HFF-Myc (cell line): ENCODE data around the gene TBC1D10B.

Experiments used
- DNase-seq: peaks from one replicate; pipeline ENCODE4 v3.0.0-alpha.2; 2011; ENCODE audit warnings: low read depth; ENCODE audit errors: extremely low read depth
- H3K4me3 ChIP-seq: replicated peaks from 2 replicates; pipeline ENCODE4 v1.5.1; 2011; ENCODE audit warnings: low read depth, mild to moderate bottlenecking, control low read depth, low read length
- TF ChIP-seq, protein P1 (sequence below): IDR thresholded peaks from 2 replicates; pipeline ENCODE4 v1.5.1; 2012; ENCODE audit warnings: mild to moderate bottlenecking, low read depth, low read length, control low read depth; ENCODE audit errors: missing control alignments

Gene TBC1D10B

DNA sequence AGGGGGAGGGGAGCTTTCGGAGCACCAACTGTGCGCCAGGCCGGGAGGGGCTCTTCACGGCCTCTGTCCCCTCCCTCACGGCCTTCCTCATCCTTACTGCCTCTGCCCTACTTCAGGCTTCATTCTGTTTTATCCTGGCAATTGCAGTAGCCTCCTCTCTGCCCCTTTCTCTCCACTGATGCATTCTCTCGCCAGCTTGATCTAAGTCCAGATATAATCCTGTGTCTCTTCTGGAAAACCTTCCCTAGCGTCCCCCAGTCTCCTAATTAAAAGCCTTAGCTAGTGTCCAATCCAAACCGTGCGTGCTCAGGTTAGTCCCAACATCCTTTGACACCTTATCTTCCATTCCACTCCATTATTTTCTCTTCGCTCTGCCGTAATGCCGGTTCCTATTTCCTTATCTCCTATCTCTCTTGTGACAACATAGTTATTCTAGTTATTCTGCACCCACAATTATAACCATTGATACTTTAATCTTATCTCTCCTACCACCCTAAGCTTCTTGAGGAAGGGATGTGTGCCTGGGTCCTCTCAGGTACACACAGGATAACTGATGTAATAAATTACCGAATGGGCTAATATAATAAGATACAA lies 25.8 kb upstream of the TBC1D10B start:
- no peak for DNase-seq
- TF ChIP-seq, protein P1, sequence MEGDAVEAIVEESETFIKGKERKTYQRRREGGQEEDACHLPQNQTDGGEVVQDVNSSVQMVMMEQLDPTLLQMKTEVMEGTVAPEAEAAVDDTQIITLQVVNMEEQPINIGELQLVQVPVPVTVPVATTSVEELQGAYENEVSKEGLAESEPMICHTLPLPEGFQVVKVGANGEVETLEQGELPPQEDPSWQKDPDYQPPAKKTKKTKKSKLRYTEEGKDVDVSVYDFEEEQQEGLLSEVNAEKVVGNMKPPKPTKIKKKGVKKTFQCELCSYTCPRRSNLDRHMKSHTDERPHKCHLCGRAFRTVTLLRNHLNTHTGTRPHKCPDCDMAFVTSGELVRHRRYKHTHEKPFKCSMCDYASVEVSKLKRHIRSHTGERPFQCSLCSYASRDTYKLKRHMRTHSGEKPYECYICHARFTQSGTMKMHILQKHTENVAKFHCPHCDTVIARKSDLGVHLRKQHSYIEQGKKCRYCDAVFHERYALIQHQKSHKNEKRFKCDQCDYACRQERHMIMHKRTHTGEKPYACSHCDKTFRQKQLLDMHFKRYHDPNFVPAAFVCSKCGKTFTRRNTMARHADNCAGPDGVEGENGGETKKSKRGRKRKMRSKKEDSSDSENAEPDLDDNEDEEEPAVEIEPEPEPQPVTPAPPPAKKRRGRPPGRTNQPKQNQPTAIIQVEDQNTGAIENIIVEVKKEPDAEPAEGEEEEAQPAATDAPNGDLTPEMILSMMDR: no peak
- H3K4me3 ChIP-seq: peak overlapping the region; percentile 63

DNA sequence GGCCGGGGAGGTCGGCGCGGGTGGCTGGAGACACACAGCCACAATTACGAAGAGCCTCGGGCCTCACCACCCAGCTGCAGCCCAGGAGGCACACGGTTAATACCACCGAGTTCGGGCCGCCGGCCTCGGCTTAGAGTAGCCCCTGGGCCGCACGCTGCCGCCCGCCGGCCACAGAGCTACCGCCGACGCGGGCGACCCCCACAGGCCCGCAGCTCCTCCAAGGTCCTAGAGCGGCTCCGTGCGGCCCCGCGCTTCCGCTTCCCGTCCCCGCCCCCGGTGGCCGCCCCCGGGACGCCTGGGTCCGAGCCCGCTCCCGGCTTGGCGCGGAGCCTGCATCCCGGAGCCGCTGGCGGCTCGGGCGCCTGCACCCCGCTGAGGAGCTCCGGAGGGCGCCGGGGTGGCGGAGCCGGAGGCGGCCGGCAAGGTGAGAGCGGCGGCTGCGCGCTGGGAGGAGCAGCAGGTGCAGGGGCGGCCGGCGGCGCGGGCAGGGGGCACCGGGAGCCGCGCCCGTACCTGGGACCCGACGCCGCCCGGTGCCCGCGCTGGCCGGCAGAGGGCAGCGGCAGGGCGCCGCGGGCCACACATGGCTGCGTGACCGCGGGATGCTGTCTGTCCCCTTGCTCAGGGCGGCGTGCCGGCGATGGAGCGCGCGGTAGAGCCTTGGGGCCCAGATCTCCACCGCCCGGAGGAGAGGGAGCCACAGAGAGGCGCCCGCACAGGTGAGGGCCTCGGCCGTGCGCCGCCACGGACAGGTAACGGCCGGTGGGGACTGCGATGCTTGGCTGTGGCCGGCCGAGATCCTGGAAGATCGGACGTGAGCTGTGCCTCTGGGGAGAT lies 25.1 kb upstream of the TBC1D10B start, which contains the start of gene ZNF48:
Gene ZNF48 (plus strand): TSS at position 266 of the 837 bp plus-strand sequence. CDS start 375 bp downstream, at position 641.
- peak within 1 kb of the TSS; percentile 63 for H3K4me3 ChIP-seq
- TF ChIP-seq, protein P1: peak; percentile 19
- no peak for DNase-seq

DNA sequence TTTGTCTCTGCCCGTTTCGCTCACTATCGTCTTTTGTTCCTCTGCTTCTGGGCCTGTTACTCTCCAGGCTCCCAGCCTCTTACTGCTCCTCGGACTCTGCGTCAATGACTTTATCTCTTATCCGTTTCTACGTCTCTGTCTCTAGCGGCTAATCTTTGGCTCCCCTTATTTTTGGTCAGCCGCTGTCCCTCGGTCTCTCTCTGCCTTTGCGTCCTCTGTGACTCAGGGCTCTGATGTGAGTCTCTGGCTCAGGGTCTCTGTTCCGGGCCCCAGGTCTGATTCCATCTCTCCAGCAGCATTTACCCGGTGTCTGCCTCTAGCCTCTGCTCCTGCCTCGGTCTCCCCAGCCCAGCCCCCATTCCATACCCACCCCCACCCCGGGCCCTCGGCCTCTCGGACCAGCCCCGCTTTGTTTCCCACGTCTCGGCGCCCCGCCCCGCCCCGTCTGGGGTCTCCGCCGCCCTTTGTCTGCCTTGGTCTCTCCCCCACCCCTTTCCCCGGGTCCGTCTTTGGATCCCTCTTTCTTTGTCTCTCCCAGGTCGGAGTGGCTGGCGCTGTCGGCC lies 24.4 kb upstream of the TBC1D10B start:
- DNase-seq: no peak
- H3K4me3 ChIP-seq: peak overlapping the region; percentile 63
- TF ChIP-seq, protein P1: no peak

DNA sequence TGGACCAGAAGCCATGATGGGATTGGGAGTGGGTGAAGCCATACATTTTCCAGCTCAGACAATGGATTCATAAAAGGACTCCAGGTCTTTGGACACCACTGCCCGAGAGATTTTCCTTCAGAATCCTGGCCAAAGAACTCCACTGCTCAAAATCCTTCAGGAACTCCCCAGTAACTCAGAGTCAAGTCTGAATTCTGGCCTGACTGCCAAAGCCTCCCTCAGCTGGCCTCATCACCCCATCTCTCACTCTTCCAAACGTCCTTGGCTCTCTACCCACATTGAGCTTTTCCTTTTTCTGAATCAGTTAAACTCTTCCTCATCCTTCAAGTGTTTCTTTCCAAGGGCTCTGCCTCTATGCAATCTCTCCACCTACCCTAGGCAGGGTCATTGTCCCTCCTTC lies 13.2 kb upstream of the TBC1D10B start:
- no peak overlapping the region for H3K4me3 ChIP-seq
- no peak for DNase-seq
- TF ChIP-seq, protein P1: no peak

DNA sequence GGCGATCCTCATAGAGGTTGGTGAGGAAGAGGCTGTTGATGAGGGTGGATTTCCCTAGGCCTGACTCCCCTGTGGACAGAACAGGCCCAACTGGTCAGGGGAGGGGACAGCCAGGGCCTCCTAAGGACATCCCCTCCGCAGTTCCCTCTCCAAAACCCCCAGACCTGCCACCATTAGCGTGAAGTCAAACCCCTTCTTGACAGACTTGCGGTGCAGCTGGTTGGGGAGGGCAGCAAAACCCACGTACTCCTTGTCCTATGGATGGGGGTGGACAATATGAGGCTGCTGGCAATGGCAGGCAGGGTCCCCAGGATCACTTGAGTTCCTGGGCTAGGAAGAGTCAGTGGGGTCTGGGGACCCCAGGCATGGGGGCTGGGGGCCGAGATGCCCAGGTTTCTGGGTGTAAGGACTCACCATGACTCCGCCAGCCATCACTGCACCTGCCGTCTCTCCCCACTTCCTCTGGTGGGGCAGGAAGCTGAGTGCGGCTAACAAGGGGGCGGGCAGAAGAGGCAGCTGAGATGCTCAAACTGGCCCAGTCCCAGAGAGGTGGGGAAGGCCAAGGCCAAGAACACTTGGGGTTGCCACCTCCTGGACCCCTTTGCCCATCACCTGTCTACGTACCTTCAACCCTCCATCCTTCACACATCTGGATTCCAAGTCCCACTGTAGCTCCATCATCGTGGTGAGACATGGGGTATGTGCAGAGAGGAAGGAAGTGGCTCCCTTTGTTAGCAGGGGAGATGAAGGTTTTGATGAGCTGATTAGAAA lies 12.0 kb upstream of the TBC1D10B start, which contains the start of gene SEPTIN1:
Gene SEPTIN1 (minus strand): TSS at position 451 of the 771 bp plus-strand sequence. CDS start 19 bp downstream, at position 432.
- no peak within 1 kb of the TSS for H3K4me3 ChIP-seq
- TF ChIP-seq, protein P1: no peak
- no peak for DNase-seq

DNA sequence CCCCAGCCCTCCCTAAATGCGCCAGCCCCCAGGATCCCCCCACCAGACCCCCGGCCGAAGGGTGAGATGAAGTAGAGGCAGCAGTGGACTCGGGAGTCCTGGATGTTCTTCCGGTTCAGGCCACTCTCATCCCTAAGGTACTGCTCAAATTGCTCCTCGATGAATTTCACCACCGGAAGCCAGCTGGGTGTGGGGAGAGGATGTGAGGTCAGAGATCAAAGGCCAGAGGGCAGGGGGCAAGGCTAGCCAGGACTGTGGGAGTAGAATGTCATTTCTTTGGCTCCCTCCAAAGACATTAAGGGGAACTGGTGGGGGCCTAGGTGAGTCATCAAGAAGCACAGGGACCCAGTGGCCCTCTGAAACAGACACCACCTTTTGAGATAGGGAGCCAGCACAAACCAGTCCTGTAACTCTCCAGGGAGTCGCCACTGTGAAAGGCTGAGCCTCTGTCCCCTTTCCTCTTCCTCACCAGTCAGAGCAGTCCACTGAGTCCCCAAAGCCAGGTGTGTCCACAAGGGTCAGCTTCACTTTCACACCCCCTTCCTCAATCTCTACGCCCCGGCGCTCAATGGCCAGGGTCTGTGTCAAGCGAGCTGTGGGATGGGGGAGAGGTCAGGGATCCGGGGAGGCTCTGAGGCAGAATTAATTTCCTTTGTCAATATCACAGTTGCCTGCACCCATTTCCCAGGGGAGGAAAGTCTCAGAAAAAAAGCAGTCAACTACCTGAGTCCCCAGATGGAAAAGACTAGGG lies 11.2 kb upstream of the TBC1D10B start:
- DNase-seq: no peak
- H3K4me3 ChIP-seq: no peak overlapping the region
- TF ChIP-seq, protein P1: no peak
